HT1080 (cell line): ENCODE data around the gene CASP10. TPM values are rescaled to one million over a fixed set of nuclear protein-coding genes. Genes with fewer than 3 reads are reported as not detected.

ENCODE experiments used
- small RNA-seq: library from RNA; depleted of rRNA; stranded (forward); fragments of <200 nt; gene quantifications from one replicate; pipeline ENCODE3, GENCODE V24; 2014
- total RNA-seq: library from RNA; depleted of rRNA; stranded (reverse); fragments of >200 nt; shearing (Covaris generic); gene quantifications from 2 replicates; pipeline ENCODE4 v1.2.3, GENCODE V29; 2014; rRNA removed

The CASP10 gene
- total RNA-seq, 1 experiment from 2014 or later = 1.5 TPM

Small RNAs within 50 kb of the gene (small RNA-seq; reads per million reads assigned to genes)
- gene AC007283.2 (not detected), gene MTND4LP13 (not detected), gene RNU7-45P (not detected)

Other genes starting within 250 kb of the CASP10 start
- gene ORC2, start 219.5 kb upstream of the CASP10 start, total RNA-seq = 17.4 and 22.1 TPM in 2 replicates
- gene HYCC2, start 111.5 kb upstream of the CASP10 start, total RNA-seq = 1.8 and 4.0 TPM in 2 replicates
- 134 and 165 TPM in 2 replicates for gene NDUFB3, start 111.1 kb upstream of the CASP10 start, total RNA-seq
- 7.4 and 10.5 TPM in 2 replicates for gene CFLAR, start 67.0 kb upstream of the CASP10 start, total RNA-seq
- gene CASP8, start 77.4 kb downstream of the CASP10 start, total RNA-seq = 25.6 and 26.1 TPM in 2 replicates
- 0.53 and 1.9 TPM in 2 replicates for gene FLACC1, start 174.2 kb downstream of the CASP10 start, total RNA-seq